ENCODE results near the gene ARFGEF2.
"Not testable (repeated sequence)": the region's sequence is repeated elsewhere in the genome, so short reads cannot be mapped to it uniquely, and the experiment has no call there.

The ARFGEF2 gene

GRCh38 chr20:48930035-48930434 is 8.5 kb downstream of the ARFGEF2 start:
- DNase-seq = no peak

- no peak for DNase-seq
Observed at GRCh38 chr20:48930878-48931277, 9.4 kb downstream of the ARFGEF2 start.

GRCh38 chr20:48931527-48932374 is 10.2 kb downstream of the ARFGEF2 start:
- no peak for DNase-seq

- DNase-seq = no peak
Observed at GRCh38 chr20:48932375-48932941, 10.9 kb downstream of the ARFGEF2 start.

GRCh38 chr20:48933017-48933766 is 11.7 kb downstream of the ARFGEF2 start:
- peak; percentile 87 for DNase-seq

DNA sequence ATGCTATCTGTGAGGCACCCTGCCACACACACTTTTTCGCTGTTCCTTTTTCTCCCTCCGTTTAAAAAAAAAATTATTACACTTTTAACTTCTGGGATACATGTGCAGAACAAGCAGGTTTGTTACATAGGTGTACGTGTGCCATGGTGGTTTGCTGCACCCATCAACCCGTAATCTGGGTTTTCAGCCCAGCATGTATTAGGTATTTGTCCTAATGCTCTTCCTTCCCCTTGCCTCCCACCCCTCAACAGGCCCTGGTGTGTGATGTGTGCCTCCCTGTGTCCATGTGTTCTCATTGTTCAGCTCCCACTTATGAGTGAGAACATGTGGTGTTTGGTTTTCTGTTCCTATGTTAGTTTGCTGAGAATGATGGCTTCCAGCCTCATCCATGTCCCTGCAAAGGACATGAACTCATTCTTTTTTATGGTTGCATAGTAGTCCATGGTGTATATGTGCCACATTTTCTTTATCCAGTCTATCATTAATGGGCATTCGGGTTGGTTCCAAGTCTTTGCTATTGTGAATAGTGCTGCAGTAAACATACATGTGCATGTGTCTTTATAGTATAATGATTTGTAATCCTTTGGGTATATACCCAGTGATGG is 12.9 kb downstream of the ARFGEF2 start:
- DNase-seq = not testable (repeated sequence)

- not testable (repeated sequence) for DNase-seq
Observed at GRCh38 chr20:48934966-48935365, 13.5 kb downstream of the ARFGEF2 start.

- not testable (repeated sequence) for DNase-seq
Observed at GRCh38 chr20:48936178-48936577, 14.7 kb downstream of the ARFGEF2 start.

DNA sequence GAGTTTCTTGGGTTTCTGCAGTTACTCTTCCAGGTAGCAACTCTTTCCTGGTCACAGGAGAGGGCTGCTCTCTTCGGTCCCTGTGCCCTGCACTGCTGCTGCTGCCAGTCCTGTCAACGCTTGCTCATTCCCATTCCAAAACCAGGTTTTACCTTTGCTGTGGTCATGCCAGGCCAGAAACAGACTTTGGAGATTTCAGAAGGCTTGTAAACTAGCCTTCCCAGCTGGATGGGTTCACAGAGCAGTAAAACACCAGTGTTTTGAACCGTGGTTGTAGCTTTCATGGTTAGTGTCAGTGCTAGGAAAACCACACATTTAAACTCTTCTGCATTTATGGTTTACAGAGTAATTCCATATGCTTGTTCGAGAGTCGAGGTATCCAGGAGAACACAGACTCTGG is 16.2 kb downstream of the ARFGEF2 start:
- DNase-seq = no peak

DNA sequence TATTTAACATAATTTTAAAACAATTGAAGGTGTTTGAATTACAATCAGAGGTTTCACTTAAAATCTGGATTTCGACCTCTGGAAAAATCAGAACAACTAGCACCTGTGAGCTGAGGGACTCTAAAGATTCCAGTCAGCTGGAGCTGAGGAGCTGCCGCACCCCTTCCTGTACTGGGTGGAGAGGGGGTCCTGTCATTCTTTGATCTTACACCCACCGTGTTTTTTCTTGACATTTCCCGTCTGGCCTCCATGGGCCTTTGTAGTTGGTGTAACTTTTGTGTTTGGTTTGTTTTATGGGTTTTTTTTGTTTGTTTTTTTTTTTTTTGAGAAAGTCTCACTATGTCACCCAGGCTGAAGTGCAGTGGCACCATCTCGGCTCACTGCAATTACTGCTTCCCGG is 17.2 kb downstream of the ARFGEF2 start:
- no peak for DNase-seq

DNA sequence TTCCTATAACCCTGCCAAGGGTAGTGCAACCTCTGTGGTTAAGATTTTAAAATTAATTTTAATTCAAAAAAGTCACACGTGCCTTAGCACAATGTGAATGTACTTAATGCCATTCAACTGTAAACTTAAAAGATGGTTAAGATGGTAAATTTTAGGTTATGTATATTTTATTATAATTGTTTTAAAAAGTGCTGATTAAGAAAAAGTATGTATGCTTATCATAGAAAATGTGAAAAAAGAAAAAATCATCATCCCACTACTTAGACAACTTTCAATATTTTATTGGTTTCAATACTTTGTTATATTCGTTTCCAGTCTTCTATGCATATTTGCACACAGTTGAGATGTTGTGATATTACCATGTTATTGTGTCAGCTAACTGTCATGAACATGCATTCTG is 18.7 kb downstream of the ARFGEF2 start:
- no peak for DNase-seq

- DNase-seq = no peak
Observed at GRCh38 chr20:48941467-48941866, 20.0 kb downstream of the ARFGEF2 start.

GRCh38 chr20:48942730-48943129 is 21.2 kb downstream of the ARFGEF2 start:
- DNase-seq = no peak

DNA sequence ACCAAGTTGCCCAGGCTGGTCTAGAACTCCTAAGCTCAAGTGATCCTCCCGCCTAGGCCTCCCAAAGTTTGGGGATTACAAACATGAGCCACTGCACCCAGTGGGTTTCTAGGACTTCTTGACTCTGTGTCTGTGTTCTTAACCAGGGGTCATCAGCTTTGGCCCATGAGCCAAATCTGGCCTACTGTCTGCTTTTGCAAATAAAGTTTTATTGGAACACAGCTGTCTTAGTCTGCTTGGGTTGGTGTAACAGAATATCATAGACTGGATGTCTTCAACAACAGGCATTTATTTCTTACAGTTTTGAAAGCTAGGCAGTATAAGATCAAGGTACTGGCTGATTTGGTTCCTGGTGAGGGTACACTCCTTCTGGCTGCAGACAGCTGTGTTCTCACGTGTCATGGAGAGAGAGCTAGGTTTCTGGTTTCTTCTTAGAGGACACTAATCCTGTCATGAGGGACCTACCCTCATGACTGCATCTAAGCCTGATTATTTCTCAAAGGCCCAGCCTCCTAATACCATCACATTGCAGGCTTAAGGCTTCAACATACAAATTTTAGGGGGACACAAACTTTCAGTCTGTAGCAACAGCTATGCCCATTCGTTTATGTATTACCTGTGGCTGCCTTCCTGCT is 23.3 kb downstream of the ARFGEF2 start:
- no peak for DNase-seq

DNA sequence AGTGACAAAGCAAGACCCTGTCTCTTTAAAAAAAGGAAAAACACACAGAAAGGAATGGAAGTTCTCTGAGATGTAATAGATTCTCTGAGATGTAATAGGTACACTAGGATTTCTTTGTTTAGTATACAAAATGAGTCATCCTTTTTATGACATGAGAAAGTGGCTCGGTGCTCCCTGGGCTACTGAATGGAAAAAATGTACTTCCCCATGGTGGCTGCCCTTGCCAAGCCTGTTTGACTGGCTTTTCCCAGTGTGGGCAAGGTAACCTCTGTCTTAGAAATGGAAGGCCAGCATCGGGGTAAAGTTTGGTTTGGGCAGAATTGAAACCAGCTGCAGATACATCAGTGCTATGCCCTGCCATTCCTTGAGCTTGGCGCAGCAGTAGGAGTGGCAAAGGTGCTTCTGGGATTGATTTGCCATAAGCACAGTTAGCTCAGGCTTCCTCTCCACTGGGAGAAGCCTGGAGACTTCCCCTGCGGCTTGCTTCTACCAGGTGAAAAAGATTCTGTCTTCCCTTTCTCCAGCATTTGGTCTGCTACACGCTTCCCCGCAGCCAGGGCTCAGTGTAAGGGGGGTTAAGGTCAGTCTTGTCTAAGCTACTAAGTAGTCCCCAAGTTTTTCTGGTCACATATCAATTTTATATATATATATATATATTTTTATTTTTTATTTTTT is 24.5 kb downstream of the ARFGEF2 start:
- no peak for DNase-seq

DNA sequence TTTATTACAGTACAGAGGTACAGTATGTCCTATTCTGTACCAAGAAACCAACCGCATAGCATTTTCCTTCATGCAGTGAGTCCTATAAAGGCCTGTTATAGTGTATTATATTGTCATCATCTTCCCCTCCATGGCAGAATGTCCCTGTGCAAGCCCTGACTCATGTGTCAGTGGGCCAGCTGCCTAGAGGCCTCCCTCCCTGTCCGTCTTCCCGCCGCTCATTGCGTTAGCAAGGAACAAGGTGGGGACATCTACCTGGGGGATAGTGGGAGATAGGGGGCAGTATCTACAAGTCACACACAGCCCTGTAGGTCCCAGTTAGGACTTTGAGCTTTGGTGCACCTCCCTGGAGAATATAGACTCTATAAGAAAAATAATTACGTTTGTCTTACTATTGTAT is 27.1 kb downstream of the ARFGEF2 start:
- DNase-seq = no peak

GRCh38 chr20:48949304-48950170 is 28.0 kb downstream of the ARFGEF2 start:
- no peak for DNase-seq

- no peak for DNase-seq
Observed at GRCh38 chr20:48951041-48951440, 29.5 kb downstream of the ARFGEF2 start.

DNA sequence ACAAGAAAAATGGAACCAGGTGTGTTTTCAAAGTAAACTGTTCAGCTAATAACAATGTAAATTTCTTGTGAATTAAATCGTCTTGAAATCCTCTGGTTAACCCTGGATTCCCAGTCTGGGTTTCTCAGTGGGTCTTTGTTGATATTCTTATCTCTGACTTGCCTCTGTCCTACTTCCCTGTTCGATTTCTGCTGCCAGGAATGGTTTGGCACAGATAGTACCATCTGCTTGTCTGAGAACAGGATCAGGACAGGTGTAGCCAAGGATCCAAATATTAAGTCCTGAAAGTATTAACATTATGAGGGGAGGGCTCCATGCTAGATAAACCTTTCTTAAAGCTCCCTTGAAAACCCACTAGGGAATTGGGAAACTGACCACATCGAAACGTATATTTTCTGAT is 30.1 kb downstream of the ARFGEF2 start:
- no peak for DNase-seq

GRCh38 chr20:48952656-48953055 is 31.1 kb downstream of the ARFGEF2 start:
- no peak for DNase-seq

DNA sequence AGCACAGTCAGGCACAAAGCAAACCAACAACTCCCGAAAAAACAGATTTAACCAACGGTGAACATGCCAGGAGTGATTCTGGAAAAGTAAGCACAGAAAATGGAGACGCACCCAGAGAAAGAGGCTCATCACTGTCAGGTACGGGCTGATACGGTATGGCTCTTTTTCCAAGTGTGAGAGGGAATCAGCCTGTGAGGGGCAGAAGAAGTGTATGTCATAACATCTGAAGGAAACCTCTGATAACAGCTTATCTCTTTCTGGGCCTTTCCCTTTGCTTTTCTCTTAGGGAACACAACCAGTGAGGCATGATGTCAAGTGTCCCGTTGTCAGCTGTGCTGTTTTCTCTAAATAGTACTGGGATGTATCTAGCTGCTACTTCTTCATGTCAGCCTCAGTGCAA is 32.1 kb downstream of the ARFGEF2 start:
- no peak for DNase-seq
